Jurkat, Clone E6-1 (cell line): ENCODE data around the gene TSC22D1.
A peak's percentile ranks its signal among the peaks of the same experiment; 100 is the strongest.
"Not testable (repeated sequence)": the region's sequence is repeated elsewhere in the genome, so short reads cannot be mapped to it uniquely, and the experiment has no call there.

Experiments used
- DNase-seq: peaks from one replicate; pipeline ENCODE4 v3.0.0-alpha.2; 2011; ENCODE audit warnings: low read depth, low spot score
- H3K4me3 ChIP-seq: 2 replicates; pipeline ENCODE4 v1.5.1; 2011; ENCODE audit warnings: mild to moderate bottlenecking, low read length, control low read depth, moderate library complexity

TSC22D1 gene

DNA sequence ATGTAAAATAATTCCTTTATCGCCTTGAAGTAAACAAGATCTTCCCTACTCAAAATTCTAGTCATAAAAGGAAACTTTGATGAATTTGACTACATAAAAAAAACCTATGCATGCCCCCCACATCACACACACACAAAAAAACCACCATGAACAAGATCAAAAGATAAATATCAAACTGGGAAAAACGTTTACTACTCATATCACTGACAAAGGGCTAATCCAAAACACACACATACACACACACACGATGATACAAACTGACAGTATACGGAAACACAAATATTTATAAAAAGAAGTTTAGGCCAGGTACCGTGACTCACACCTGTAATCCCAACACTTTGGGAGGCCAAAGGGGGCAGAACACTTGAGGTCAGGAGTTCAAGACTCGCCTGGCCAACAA, 61.9 kb downstream of the TSC22D1 start:
- no peak overlapping the region for H3K4me3 ChIP-seq
- DNase-seq = peak; percentile 25

GRCh38 chr13:44509853-44510252, 66.3 kb downstream of the TSC22D1 start:
- not testable (repeated sequence) for H3K4me3 ChIP-seq, DNase-seq

DNA sequence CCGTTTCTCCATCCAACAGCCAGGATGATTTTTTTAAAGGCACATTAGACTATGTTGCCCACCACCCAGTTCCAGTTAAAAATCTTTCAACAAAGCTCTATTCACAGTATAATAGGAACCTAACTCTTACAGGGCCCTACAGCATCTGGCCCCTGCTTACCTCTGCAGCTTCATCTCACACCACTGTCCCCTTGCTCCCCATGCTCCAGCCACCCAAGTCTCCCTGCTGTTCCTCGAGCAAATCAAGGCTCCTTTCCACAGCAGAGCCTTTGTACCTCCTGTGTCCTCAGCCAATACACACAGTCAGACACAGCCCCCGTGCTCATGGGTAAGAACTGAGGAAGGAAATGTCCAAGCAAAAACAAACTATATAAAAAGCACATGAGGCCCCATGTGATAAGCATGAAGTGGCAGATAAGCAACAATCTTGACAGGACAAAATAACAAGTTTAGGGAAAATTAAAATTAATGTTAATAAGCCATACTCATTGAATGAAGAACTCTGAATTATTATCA, 67.5 kb downstream of the TSC22D1 start:
- DNase-seq = no peak

DNA sequence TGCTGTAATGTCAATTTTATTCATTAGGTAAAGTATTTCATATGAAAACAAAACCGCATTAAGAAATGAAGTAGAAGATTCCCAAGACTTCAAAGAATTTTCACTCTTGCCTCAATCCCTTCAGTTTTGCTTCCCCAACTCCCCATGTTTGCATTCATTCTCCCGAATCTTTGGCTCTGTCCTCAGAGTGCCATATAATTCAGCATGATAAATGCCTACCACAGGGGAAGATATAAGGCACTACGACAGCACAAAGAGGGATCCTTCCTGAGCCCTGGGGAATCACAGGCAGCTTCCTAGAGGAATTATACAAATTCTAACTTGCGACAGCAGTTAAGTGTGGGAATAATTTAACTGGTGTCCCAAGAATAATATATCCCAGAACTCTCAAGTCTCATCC, 68.5 kb downstream of the TSC22D1 start:
- H3K4me3 ChIP-seq = no peak overlapping the region
- no peak for DNase-seq

More for the DNA sequence above, 67.5 kb downstream of the TSC22D1 start:
- no peak overlapping the region for H3K4me3 ChIP-seq

- DNase-seq = no peak
- no peak overlapping the region for H3K4me3 ChIP-seq
Observed at GRCh38 chr13:44506719-44507118, 69.4 kb downstream of the TSC22D1 start.

- DNase-seq = no peak
- H3K4me3 ChIP-seq = no peak overlapping the region
Observed at GRCh38 chr13:44506251-44506650, 69.9 kb downstream of the TSC22D1 start.

GRCh38 chr13:44504116-44504515, 72.0 kb downstream of the TSC22D1 start:
- no peak for DNase-seq
- H3K4me3 ChIP-seq = no peak overlapping the region

GRCh38 chr13:44498969-44499368, 77.2 kb downstream of the TSC22D1 start:
- DNase-seq = no peak
- no peak overlapping the region for H3K4me3 ChIP-seq

- no peak overlapping the region for H3K4me3 ChIP-seq
- DNase-seq = no peak
Observed at GRCh38 chr13:44498502-44498901, 77.6 kb downstream of the TSC22D1 start.

DNA sequence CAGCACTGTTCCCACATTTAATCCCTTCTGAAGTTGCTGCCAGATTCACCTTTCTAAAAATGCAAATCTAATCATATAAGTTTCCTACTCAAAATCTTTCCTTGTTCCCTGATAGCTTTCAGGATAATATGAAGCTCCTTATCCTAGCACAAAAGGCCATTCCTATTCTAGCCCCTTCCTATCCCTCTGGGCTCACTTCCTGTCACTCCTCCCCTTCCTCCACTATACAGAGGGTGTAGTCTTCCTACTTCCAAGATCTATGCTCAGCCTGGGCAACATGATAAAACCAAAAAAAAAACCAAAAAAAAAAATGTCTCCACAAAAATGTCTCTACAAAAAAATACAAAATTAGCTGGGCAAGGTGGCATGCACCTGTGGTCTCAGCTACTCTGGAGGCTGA, 78.3 kb downstream of the TSC22D1 start:
- DNase-seq = no peak
- no peak overlapping the region for H3K4me3 ChIP-seq

DNA sequence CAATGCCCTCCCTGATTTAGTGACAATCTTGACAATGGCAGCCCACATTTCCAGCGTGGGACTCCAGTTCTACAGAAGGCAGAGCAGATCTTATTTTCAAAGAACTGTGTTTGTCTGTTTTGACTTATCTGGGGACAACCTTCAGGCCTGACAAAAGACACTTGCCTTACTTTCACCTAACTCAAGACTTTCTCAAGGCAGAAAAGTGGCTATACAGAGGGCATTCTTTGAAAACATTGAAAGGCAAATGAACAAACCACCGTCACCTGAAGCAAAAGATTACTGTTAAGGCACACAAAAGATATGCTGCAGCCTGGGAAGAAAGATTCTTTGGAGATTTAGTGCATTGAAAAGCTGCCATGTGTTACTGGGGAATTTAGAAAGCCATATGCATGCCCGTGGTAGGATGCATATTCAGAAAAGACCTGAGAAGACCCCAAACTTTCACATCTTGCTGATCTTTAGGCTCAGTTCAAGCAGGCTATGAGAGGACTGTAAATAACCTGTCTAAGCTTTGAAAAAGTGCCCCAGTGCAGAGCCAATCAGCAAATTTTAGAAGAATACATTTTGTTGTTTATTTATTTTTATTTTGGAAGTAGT, 82.8 kb downstream of the TSC22D1 start:
- H3K4me3 ChIP-seq = no peak overlapping the region
- no peak for DNase-seq

DNA sequence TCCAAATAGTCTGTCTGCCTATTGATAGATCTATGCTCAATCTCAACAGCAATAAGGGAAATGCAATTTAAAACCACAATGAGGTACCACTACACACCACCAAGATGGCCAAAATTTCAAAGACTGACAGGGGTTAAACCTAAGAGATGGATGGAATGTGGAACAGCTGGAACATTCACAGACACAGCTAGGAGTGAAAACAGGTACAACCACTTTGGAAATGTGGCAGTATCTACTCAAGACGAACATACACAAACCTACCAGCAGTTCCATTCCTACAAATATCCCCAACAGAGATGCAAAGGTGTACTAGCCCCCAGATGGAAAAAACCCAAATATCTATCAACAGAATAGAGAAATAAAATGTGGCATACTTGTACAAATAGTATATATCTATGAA, 86.4 kb downstream of the TSC22D1 start:
- no peak for DNase-seq
- no peak overlapping the region for H3K4me3 ChIP-seq

DNA sequence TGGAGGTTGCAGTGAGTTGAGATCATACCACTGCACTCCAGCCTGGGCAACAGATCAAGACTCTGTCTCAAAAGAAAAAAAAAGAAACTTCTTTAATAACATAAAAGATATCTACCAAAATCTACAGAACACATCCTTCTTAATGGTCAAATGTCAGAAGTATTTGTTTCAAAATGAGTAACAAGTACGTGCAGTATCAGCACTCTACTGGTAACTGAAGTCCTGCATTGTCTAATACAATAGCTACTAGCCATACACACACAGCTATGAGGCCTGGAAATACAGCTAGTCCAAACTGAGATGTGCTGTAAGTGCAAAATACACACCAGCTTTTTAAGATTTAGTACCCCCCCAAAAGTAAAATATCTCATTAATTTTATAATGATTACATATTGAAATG, 88.1 kb downstream of the TSC22D1 start:
- no peak for DNase-seq
- no peak overlapping the region for H3K4me3 ChIP-seq

GRCh38 chr13:44484562-44485138, 91.5 kb downstream of the TSC22D1 start:
- no peak overlapping the region for H3K4me3 ChIP-seq
- no peak for DNase-seq

DNA sequence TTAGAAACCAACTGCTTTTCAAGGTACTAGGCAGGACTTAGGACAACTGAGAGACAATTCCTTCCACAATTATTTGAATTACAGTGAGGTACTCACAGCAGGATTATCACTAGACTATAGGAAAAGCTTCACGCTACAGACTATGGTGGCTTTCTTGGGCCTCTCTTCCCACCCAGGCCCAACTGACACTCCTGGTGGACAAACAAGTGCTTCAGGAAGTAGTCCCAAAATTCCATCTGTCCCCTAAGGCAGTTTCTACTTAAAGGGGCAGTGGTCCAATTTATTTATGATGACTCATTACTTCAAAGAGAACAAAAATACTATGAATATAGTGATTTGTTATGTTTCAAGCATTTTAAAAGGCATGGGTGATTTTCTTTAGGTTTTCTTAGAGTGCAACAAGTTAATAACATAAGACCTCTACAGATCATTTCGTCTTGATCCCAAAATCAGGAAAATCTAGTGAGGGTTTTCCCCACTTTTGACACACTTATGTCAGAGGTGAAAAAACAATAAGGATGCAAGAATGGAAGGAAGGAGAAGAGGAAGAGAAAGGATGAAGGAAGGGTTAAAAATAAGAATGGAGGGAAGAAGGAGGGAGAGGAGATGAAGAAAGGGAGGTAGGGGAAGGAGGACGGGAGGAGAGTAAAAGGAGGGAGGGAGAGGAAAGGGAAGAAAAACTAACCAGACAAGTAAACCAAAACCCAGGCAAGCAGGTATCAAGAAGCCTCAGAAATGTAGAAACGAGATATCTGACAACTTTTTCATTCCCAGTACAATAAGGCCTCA, 101.8 kb downstream of the TSC22D1 start:
- H3K4me3 ChIP-seq = no peak overlapping the region
- DNase-seq = no peak

- no peak overlapping the region for H3K4me3 ChIP-seq
- DNase-seq = no peak
Observed at GRCh38 chr13:44471686-44472085, 104.4 kb downstream of the TSC22D1 start.

DNA sequence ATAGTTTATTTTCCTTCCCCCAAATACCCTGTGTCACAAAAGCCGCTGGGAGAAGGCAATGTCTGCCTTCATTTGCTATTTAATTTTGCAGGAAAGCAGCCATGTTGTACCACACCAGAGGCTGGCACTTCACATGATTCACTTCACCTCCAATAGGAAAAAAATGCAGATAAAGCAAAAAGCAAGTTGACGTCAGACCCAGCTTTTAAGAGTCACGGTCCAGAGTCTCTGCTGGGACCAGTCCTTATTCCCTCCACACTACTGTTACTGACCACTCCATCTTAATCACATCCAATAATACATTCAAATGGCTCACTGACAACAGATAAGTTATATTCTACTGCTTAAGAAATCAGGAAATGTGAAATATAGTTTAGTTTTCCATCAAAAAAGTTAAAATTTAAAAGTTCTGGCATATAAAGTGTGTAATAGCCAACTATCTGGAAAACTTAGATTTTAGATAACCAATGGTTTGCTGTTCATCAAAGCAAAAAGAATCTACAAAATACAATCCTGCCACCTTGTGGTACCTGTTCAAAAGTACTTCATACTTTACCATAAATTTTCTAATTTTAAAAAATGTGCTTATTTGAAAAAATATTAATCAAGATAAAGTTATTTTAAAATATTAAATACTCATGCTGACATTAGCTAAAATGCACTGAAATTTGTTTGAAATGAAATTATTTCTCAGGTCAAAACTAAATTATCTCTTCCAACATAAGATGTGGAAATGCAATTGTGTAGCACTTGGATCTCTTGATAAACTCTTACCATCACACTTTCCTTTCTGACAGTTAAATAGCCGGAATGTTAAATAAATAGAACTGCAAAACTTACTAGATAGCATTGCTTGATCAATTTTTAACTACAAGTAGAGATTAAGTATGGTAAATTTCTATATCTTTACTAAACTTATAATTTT, 105.2 kb downstream of the TSC22D1 start:
- peak; percentile 30 for DNase-seq
- H3K4me3 ChIP-seq = no peak overlapping the region

DNA sequence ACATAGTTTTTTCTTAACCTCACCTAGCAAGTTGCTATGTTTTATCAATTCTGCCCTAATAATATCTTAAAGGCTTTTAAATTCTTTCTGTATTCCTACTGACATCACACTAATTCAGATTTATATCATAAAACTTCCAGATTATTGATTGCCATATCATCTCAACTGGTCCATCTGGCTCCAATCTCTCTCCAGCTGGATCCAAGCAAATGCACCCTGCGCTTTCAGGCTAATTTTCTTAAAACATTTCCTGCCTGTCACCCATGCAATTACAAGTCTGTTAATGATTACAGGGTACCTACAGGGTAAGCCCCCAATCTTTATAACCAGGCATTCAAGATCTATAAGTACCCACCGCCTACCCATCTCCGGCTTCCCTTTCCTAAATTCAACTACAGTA, 107.3 kb downstream of the TSC22D1 start:
- no peak overlapping the region for H3K4me3 ChIP-seq
- no peak for DNase-seq

DNA sequence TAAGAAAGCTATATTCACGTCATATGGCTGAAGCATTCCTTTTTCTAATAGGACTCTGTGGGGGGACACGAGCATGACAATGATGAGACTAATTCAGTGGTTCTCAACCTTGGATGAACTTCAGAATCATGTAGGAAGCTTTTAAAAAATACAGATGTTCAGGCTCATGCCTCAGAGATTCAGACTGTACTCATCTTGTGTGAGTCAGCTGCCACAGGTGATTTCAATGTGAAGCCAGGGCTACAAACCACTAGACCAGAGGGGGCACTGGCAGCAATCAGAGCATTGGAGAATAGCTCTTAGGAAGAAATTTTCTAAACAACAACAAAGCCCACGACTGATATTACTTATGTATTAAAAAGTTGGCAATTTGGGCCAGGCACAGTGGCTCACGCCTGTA, 110.8 kb downstream of the TSC22D1 start:
- DNase-seq = no peak
- H3K4me3 ChIP-seq = no peak overlapping the region
